Measurements from ENCODE around the gene NEB. TPM values are rescaled to one million over a fixed set of nuclear protein-coding genes. Genes with fewer than 3 reads are reported as not detected.

The NEB gene
- total and polyA plus RNA-seq, 2 donors from 2014 or later = 0.88 to 1.6 TPM

DNA sequence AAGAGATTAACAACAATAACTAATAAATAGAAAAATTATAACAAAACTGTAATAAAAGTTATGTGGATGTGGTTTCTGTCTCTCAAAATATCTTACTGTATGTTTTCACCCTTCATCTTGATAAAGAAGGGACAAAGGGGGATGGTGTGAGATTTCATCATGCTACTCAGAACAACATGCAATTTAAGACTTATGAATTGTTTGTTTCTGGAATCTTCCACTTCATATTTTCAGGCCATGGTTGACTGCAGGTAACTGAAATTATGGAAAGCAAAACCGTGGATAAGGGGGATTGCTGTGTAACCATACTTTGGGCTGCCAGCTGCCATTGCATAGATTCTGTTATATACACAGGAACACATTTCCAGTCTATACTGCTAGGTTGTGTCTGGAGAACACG, 45.6 kb downstream of the NEB start:
- intact Hi-C loops (cut with DNase I) = no loop called here
- TF ChIP-seq, protein P1, sequence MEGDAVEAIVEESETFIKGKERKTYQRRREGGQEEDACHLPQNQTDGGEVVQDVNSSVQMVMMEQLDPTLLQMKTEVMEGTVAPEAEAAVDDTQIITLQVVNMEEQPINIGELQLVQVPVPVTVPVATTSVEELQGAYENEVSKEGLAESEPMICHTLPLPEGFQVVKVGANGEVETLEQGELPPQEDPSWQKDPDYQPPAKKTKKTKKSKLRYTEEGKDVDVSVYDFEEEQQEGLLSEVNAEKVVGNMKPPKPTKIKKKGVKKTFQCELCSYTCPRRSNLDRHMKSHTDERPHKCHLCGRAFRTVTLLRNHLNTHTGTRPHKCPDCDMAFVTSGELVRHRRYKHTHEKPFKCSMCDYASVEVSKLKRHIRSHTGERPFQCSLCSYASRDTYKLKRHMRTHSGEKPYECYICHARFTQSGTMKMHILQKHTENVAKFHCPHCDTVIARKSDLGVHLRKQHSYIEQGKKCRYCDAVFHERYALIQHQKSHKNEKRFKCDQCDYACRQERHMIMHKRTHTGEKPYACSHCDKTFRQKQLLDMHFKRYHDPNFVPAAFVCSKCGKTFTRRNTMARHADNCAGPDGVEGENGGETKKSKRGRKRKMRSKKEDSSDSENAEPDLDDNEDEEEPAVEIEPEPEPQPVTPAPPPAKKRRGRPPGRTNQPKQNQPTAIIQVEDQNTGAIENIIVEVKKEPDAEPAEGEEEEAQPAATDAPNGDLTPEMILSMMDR (IDR thresholded peaks at IDR 0.05; ENCODE audit: borderline replicate concordance, extremely low read depth, insufficient read depth) = no peak
- Histone ChIP-seq H3K9ac (ENCODE audit: low read length in 3 of 3) (no peak overlapping the region), H3K27ac (ENCODE audit: low read depth in 2 of 2, low read length in 2 of 2) (no peak overlapping the region), H3K36me3 (ENCODE audit: control insufficient read depth in 2 of 3, insufficient read depth in 3 of 3, low read length in 3 of 3) (no peaks in the 10 kb centered on the region), H3K9me3 (ENCODE audit: control insufficient read depth in 2 of 3, insufficient read depth in 1 of 3, low read length in 3 of 3) (no peaks in the 10 kb centered on the region), H3K4me3 (ENCODE audit: low read length in 3 of 3) (no peak overlapping the region), H3K4me1 (ENCODE audit: control insufficient read depth in 2 of 3, insufficient read depth in 2 of 3, low read depth in 1 of 3, low read length in 3 of 3) (no peaks in the 10 kb centered on the region), H3K27me3 (ENCODE audit: control insufficient read depth, insufficient read depth, low read length) (no peaks in the 10 kb centered on the region)
- DNase-seq = no peak
- no peak for FAIRE-seq

- TF ChIP-seq, protein P1 (IDR thresholded peaks at IDR 0.05; ENCODE audit: borderline replicate concordance, extremely low read depth, insufficient read depth) = no peak
- Histone ChIP-seq H3K9ac (ENCODE audit: low read length in 3 of 3) (no peak overlapping the region), H3K27ac (ENCODE audit: low read depth in 2 of 2, low read length in 2 of 2) (no peak overlapping the region), H3K27me3 (ENCODE audit: control insufficient read depth, insufficient read depth, low read length) (no peaks in the 10 kb centered on the region), H3K9me3 (ENCODE audit: control insufficient read depth in 2 of 3, insufficient read depth in 1 of 3, low read length in 3 of 3) (no peaks in the 10 kb centered on the region), H3K4me3 (ENCODE audit: low read length in 3 of 3) (no peak overlapping the region), H3K36me3 (ENCODE audit: control insufficient read depth in 2 of 3, insufficient read depth in 3 of 3, low read length in 3 of 3) (no peaks in the 10 kb centered on the region), H3K4me1 (ENCODE audit: control insufficient read depth in 2 of 3, insufficient read depth in 2 of 3, low read depth in 1 of 3, low read length in 3 of 3) (no peaks in the 10 kb centered on the region)
- FAIRE-seq (no peak), DNase-seq (no peak)
- intact Hi-C loops (cut with DNase I) = no loop called here
These were observed 51.7 kb downstream of the NEB start for GRCh38 chr2:151682459-151683003.

- H3K27me3 ChIP-seq (ENCODE audit: control insufficient read depth, insufficient read depth, low read length) = no peaks in the 10 kb centered on the region
- no peaks in the 10 kb centered on the region for H3K36me3 ChIP-seq (ENCODE audit: control insufficient read depth in 2 of 3, insufficient read depth in 3 of 3, low read length in 3 of 3)
- no peak overlapping the region for H3K27ac ChIP-seq (ENCODE audit: low read depth in 2 of 2, low read length in 2 of 2)
- H3K4me3 ChIP-seq (ENCODE audit: low read length in 3 of 3) = no peak overlapping the region
- FAIRE-seq (no peak), DNase-seq (no peak)
- intact Hi-C loops (cut with DNase I) = no loop called here
- H3K4me1 ChIP-seq (ENCODE audit: control insufficient read depth in 2 of 3, insufficient read depth in 2 of 3, low read depth in 1 of 3, low read length in 3 of 3) = no peaks in the 10 kb centered on the region
- no peak overlapping the region for H3K9ac ChIP-seq (ENCODE audit: low read length in 3 of 3)
- TF ChIP-seq, protein P1 (IDR thresholded peaks at IDR 0.05; ENCODE audit: borderline replicate concordance, extremely low read depth, insufficient read depth) = no peak
- H3K9me3 ChIP-seq (ENCODE audit: control insufficient read depth in 2 of 3, insufficient read depth in 1 of 3, low read length in 3 of 3) = no peaks in the 10 kb centered on the region
These were observed 53.2 kb downstream of the NEB start for GRCh38 chr2:151681051-151681450.

DNA sequence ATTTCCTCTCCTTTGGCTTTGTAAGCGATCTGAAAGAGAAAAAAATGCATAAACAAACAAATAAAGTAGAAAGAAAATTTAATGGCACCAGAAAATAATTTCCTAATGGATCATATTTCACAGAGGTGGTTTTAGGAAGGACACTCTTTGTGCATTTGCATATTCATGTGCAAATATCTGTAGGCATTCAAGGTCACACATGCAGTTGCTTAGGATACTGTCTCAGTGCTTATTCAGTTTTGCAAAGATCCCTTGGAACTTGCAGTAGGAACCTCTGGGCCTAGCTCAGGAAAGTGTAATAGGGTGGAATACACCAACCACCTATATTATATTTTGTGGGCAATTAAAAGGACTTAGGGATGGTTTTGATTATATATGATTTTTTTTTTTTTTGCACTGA, 54.3 kb downstream of the NEB start:
- Histone ChIP-seq H3K27me3 (ENCODE audit: control insufficient read depth, insufficient read depth, low read length) (no peaks in the 10 kb centered on the region), H3K4me3 (ENCODE audit: low read length in 3 of 3) (no peak overlapping the region), H3K9ac (ENCODE audit: low read length in 3 of 3) (no peak overlapping the region), H3K27ac (ENCODE audit: low read depth in 2 of 2, low read length in 2 of 2) (no peak overlapping the region), H3K36me3 (ENCODE audit: control insufficient read depth in 2 of 3, insufficient read depth in 3 of 3, low read length in 3 of 3) (no peaks in the 10 kb centered on the region), H3K9me3 (ENCODE audit: control insufficient read depth in 2 of 3, insufficient read depth in 1 of 3, low read length in 3 of 3) (no peaks in the 10 kb centered on the region), H3K4me1 (ENCODE audit: control insufficient read depth in 2 of 3, insufficient read depth in 2 of 3, low read depth in 1 of 3, low read length in 3 of 3) (no peaks in the 10 kb centered on the region)
- TF ChIP-seq, protein P1 (IDR thresholded peaks at IDR 0.05; ENCODE audit: borderline replicate concordance, extremely low read depth, insufficient read depth) = no peak
- FAIRE-seq (no peak), DNase-seq (peak in 1 of 5 donors; percentile 5)
- intact Hi-C loops (cut with DNase I) = no loop called here

Measured in kidney (tissue), 14 donors.